ENCODE measurements around the gene FIGLA. TPM values are rescaled to one million over a fixed set of nuclear protein-coding genes. Genes with fewer than 3 reads are reported as not detected.
"Not testable (repeated sequence)": the region's sequence is repeated elsewhere in the genome, so short reads cannot be mapped to it uniquely, and the experiment has no call there.

FIGLA gene
- total RNA-seq, 2 donors from 2014 or later: not detected

DNA sequence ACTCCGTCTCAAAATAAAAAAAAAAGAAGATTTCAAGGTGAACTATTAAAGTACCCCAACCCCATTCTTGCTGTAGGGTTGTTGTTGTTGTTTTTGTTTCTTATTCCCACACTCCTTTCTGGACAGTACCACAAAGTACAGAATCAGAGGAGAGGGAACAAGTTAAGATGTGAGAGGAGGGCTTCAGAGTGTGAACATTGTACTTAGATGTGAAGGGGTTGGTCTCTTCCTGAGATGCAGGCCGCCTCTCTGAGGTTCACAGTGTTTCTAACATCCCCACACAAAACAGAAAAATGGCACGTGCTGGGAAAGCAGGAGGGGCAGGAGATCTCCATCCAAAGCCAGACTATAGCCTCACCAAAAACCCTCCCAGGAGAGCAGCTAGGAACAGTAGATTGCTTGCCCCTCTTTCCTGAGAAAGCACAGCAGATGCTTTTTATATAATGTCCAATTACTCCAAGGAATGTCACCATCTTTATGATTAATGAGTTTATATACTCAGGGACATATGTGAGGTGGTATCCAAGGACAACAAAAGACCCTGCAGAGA is 45.1 kb downstream of the FIGLA start:
- no peaks in the 10 kb centered on the region for H3K9me3 ChIP-seq
- no peaks in the 10 kb centered on the region for H3K4me1 ChIP-seq (replicated peaks)
- H3K36me3 ChIP-seq: no peaks in the 10 kb centered on the region
- intact Hi-C loops (cut with DNase I): no loop called here
- TF ChIP-seq CTCF (IDR thresholded peaks at IDR 0.05) (no peak), POLR2A (IDR thresholded peaks at IDR 0.05) (no peak), POLR2AphosphoS5 (IDR thresholded peaks at IDR 0.05) (no peak)
- no peak for DNase-seq (ENCODE audit: low spot score)
- H3K27me3 ChIP-seq (replicated peaks; ENCODE audit: insufficient read depth): no peaks in the 10 kb centered on the region
- no peak overlapping the region for H3K27ac ChIP-seq
- H3K4me3 ChIP-seq: no peak overlapping the region
- 55% methylated on average over 3 of the region's 3 CpGs for WGBS

DNA sequence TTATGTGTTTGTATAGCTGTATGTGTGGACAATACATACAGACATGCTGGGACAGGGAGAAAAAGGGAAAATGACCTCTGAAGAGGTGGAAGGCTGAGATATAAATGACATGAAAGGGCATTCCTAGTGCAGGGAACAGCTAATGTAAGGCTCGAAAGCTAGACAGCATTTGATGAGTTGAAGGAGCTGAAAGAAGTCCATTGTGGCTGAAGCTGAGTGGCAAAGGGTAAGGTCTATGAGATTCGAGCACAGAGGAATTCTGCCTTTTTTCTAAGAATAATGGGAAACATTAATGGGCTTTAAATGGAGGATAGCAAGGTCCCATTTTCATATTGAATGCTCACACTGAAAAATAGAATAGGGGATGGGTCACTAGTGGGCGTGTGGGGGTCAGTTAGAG is 46.0 kb downstream of the FIGLA start:
- no peaks in the 10 kb centered on the region for H3K4me1 ChIP-seq (replicated peaks)
- no peak for DNase-seq (ENCODE audit: low spot score)
- intact Hi-C loops (cut with DNase I): no loop called here
- TF ChIP-seq POLR2AphosphoS5 (IDR thresholded peaks at IDR 0.05) (no peak), POLR2A (IDR thresholded peaks at IDR 0.05) (no peak), CTCF (IDR thresholded peaks at IDR 0.05) (no peak)
- no peaks in the 10 kb centered on the region for H3K9me3 ChIP-seq
- H3K27me3 ChIP-seq (replicated peaks; ENCODE audit: insufficient read depth): no peaks in the 10 kb centered on the region
- no peak overlapping the region for H3K4me3 ChIP-seq
- no peaks in the 10 kb centered on the region for H3K36me3 ChIP-seq
- no peak overlapping the region for H3K27ac ChIP-seq
- WGBS: 61% methylated on average over 3 of the region's 3 CpGs

DNA sequence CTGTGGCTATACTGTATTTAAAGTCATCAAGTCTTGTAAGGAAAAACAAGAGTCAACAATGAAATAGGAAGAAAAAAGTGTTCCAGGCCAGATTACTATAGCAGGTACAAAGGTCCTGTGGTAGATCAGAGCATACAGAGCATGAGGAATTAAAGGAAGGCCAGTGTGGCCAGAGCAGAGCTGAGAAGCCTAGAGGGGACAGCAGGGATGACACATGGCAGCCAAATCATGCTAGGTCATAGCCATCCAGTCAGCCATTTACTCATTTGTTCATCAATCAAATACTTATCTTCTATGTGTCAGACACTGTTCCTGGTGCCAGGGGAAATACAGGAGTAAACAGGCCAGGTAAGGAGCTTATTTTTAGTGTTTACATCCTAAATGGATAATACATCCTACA is 46.8 kb downstream of the FIGLA start:
- TF ChIP-seq POLR2A (IDR thresholded peaks at IDR 0.05) (no peak), POLR2AphosphoS5 (IDR thresholded peaks at IDR 0.05) (no peak)
- H3K9me3 ChIP-seq: no peaks in the 10 kb centered on the region
- no peaks in the 10 kb centered on the region for H3K4me1 ChIP-seq (replicated peaks)
- H3K27me3 ChIP-seq (replicated peaks; ENCODE audit: insufficient read depth): no peaks in the 10 kb centered on the region
- H3K36me3 ChIP-seq: no peaks in the 10 kb centered on the region
- no peak for DNase-seq (ENCODE audit: low spot score)
- intact Hi-C loops (cut with DNase I): no loop called here
- H3K4me3 ChIP-seq: no peak overlapping the region
- no peak overlapping the region for H3K27ac ChIP-seq

- H3K27ac ChIP-seq: no peak overlapping the region
- no peak for DNase-seq (ENCODE audit: low spot score)
- intact Hi-C loops (cut with DNase I): no loop called here
- H3K36me3 ChIP-seq: no peaks in the 10 kb centered on the region
- H3K27me3 ChIP-seq (replicated peaks; ENCODE audit: insufficient read depth): no peaks in the 10 kb centered on the region
- no peak overlapping the region for H3K4me3 ChIP-seq
- no peaks in the 10 kb centered on the region for H3K4me1 ChIP-seq (replicated peaks)
- H3K9me3 ChIP-seq: no peaks in the 10 kb centered on the region
- no peak for TF ChIP-seq POLR2AphosphoS5 (IDR thresholded peaks at IDR 0.05)
- WGBS: 78% methylated on average over 4 of the region's 4 CpGs
These were observed 47.4 kb downstream of the FIGLA start for GRCh38 chr2:70743068-70743467.

DNA sequence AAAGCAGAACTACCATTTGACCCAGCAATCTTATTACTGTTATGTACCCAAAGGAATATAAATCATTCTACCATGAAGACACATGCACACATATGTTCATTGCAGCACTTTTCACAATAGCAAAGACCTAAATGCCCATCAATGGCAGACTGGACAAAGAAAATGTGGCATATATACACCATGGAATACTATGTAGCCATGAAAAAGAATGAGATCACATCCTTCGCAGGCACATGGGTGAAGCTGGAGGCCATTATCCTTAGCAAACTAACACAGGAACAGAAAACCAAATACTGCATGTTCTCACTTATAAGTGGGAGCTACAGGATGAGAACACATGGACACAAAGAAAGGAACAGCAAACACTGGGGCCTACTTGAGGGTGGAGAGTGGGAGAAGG is 51.0 kb downstream of the FIGLA start:
- intact Hi-C loops (cut with DNase I); H3K27me3 ChIP-seq (replicated peaks; ENCODE audit: insufficient read depth); H3K4me1 ChIP-seq (replicated peaks); H3K4me3 ChIP-seq; H3K27ac ChIP-seq; H3K36me3 ChIP-seq; H3K9me3 ChIP-seq; DNase-seq (ENCODE audit: low spot score): not testable (repeated sequence)
- 100% methylated on average over 1 of the region's 1 CpG for WGBS

DNA sequence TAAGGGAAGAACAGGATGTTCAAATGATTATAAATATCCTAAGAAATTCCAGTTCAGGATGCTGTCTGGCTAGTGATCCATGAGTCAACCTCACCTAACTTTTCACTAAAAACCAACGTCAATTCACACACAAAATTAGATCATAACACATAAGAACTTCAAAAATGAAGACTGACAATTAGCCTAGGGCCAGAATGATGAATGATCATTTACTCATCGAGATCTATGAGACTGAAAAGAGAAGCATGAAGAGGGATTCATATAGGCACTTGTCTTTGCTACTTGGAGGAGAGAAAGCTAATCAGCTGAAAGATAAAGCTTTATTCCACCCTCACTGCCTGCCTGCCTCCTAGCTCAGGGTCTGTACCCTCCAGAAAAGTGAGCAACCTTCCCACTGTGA is 52.3 kb downstream of the FIGLA start:
- Histone ChIP-seq H3K9me3 (no peaks in the 10 kb centered on the region), H3K36me3 (no peaks in the 10 kb centered on the region), H3K27ac (no peak overlapping the region), H3K4me1 (replicated peaks) (no peaks in the 10 kb centered on the region), H3K27me3 (replicated peaks; ENCODE audit: insufficient read depth) (peaks cover 2% of the 10 kb centered on the region), H3K4me3 (no peak overlapping the region)
- WGBS: 69% methylated on average over 2 of the region's 2 CpGs
- TF ChIP-seq CTCF (IDR thresholded peaks at IDR 0.05) (no peak), POLR2A (IDR thresholded peaks at IDR 0.05) (no peak), POLR2AphosphoS5 (IDR thresholded peaks at IDR 0.05) (no peak)
- no peak for DNase-seq (ENCODE audit: low spot score)
- intact Hi-C loops (cut with DNase I): no loop called here

Data from prostate gland (tissue), 2 donors.